Liver (tissue), 3 donors: Measurements from ENCODE around the gene OR6P1.

Experiments used
- ATF3 ChIP-seq: IDR thresholded peaks from 2 replicates; pipeline ENCODE4 v1.6.1; 2016; ENCODE audit warnings: antibody characterized with exemption
- CTCF ChIP-seq: fragments of 150-350 bp; IDR thresholded peaks from 2 replicates; pipeline ENCODE4 v1.5.1; 2017; ENCODE audit warnings: improper control_type of control experiment, low read depth, low read length; ENCODE audit not compliant: missing input control
- REST ChIP-seq: IDR thresholded peaks from 2 replicates; pipeline ENCODE4 v1.6.1; 2016; ENCODE audit warnings: antibody characterized with exemption, mild to moderate bottlenecking
- SP1 ChIP-seq: IDR thresholded peaks from 2 replicates; pipeline ENCODE4 v1.6.1; 2018; ENCODE audit warnings: antibody characterized with exemption, mild to moderate bottlenecking
- TAF1 ChIP-seq: conservative IDR thresholded peaks from 2 replicates; pipeline ENCODE4 v1.6.1; 2016; ENCODE audit warnings: antibody characterized with exemption, mild to moderate bottlenecking
- ZBTB33 ChIP-seq: IDR thresholded peaks from 2 replicates; pipeline ENCODE4 v1.6.1; 2016; ENCODE audit warnings: antibody characterized with exemption
- donor health status: healthy.
- donor health status: healthy.

- TF ChIP-seq ATF3 = no peak
- TF ChIP-seq SP1 = no peak
- no peak for TF ChIP-seq CTCF
- no peak for TF ChIP-seq REST
- no peak for TF ChIP-seq ZBTB33
- TF ChIP-seq TAF1 = no peak
These were observed 49.3 kb downstream of the OR6P1 start for GRCh38 chr1:158520955-158521665.
